A549 (cell line): ENCODE data around the gene SUFU. TPM values are rescaled to one million over a fixed set of nuclear protein-coding genes. Genes with fewer than 3 reads are reported as not detected.

ENCODE experiments used
- ATAC-seq, 2 experiments: fragments of 200-7000 bp in 1 of 2; fragments of >200 bp in 1 of 2; cut with Nextera tagmentation in 1 of 2; cut with Tn5 transposase in 1 of 2; 3 replicates each; pipeline versions ENCODE4 v1.8.0 to v1.9.1; 2018 to 2020; ENCODE audit warnings: mild to moderate bottlenecking in 1 of 2, moderate library complexity in 1 of 2
- CTCF ChIA-PET: fragments of 300-600 bp; sonication (Branson Sonifier 250); formaldehyde crosslinking; extraction: SDS; loops from one replicate; lab custom pipeline; 2021; ENCODE audit warnings: antibody characterized with exemption, inconsistent platforms; lab: Yijun Ruan, JAX
- POLR2A ChIA-PET: fragments of 350-600 bp; formaldehyde crosslinking; extraction: SDS; loops from one replicate; lab custom pipeline; 2021; ENCODE audit warnings: antibody characterized with exemption, inconsistent platforms; lab: Yijun Ruan, JAX
- DNase-seq, 2 experiments: peaks; one replicate each; pipeline versions ENCODE4 v3.0.0 to v3.0.0-alpha.2; 2011 to 2016; ENCODE audit warnings: low read depth in 1 of 2, low spot score in 1 of 2
- FAIRE-seq: peaks from 2 replicates; lab custom pipeline; 2011; peaks lifted over from hg19 to GRCh38; lab: Jason Lieb, UNC
- H3K27ac ChIP-seq, 2 experiments: fragments of >200 bp; sonication (Bioruptor Twin); formaldehyde crosslinking; 3 replicates each; pipeline ENCODE4 v1.5.1; 2016 to 2017
- H3K4me1 ChIP-seq: fragments of >200 bp; sonication (Bioruptor Twin); formaldehyde crosslinking; 3 replicates; pipeline ENCODE4 v1.6.1; 2016
- H3K4me2 ChIP-seq: fragments of >200 bp; sonication (Bioruptor Twin); formaldehyde crosslinking; 3 replicates; pipeline ENCODE4 v1.6.1; 2016
- H3K4me3 ChIP-seq: fragments of >200 bp; sonication (Bioruptor Twin); formaldehyde crosslinking; 3 replicates; pipeline ENCODE4 v1.5.1; 2016
- H3K9me3 ChIP-seq: fragments of >200 bp; sonication (Bioruptor Twin); formaldehyde crosslinking; 3 replicates; pipeline ENCODE4 v1.6.1; 2016
- ATOH8 ChIP-seq: fragments of 250-450 bp; sonication (Bioruptor Pico); IDR thresholded peaks from 2 replicates; pipeline ENCODE4 v1.5.0; 2020; ENCODE audit warnings: low read depth, mild to moderate bottlenecking, moderate library complexity
- CHD2 ChIP-seq: fragments of 150-350 bp; IDR thresholded peaks from 2 replicates; pipeline ENCODE4 v1.6.1; 2014; ENCODE audit warnings: low read length; ENCODE audit not compliant: partially characterized antibody
- CHD4 ChIP-seq: fragments of 200-600 bp; sonication (generic); IDR thresholded peaks from 2 replicates; pipeline ENCODE4 v1.6.1; 2016; ENCODE audit warnings: antibody characterized with exemption, mild to moderate bottlenecking, borderline replicate concordance
- EHF ChIP-seq: fragments of 250-450 bp; sonication (Bioruptor Pico); IDR thresholded peaks from 2 replicates; pipeline ENCODE4 v1.5.0; 2020; ENCODE audit warnings: mild to moderate bottlenecking
- EP300 ChIP-seq, 2 experiments: fragments of >200 bp; sonication (Bioruptor Twin); formaldehyde crosslinking; IDR thresholded peaks; 2 replicates in 1 of 2; 3 replicates in 1 of 2; pipeline ENCODE4 v1.6.1; 2016 to 2017
- FOXS1 ChIP-seq: fragments of 250-450 bp; sonication (Bioruptor Pico); IDR thresholded peaks from 2 replicates; pipeline ENCODE4 v1.5.0; 2020; ENCODE audit warnings: mild to moderate bottlenecking, moderate library complexity
- HEYL ChIP-seq: fragments of 250-450 bp; sonication (Bioruptor Pico); IDR thresholded peaks from 2 replicates; pipeline ENCODE4 v1.8.0; 2021; ENCODE audit warnings: mild to moderate bottlenecking, moderate library complexity
- HMGXB4 ChIP-seq: fragments of 250-450 bp; sonication (Bioruptor Pico); IDR thresholded peaks from 2 replicates; pipeline ENCODE4 v1.5.0; 2021; ENCODE audit warnings: mild to moderate bottlenecking, moderate library complexity, borderline replicate concordance
- HOXA7 ChIP-seq: fragments of 250-450 bp; sonication (Bioruptor Pico); IDR thresholded peaks from 2 replicates; pipeline ENCODE4 v1.5.0; 2020; ENCODE audit warnings: mild to moderate bottlenecking, moderate library complexity
- HOXB5 ChIP-seq: fragments of 250-450 bp; sonication (Bioruptor Pico); IDR thresholded peaks from 2 replicates; pipeline ENCODE4 v1.5.0; 2020; ENCODE audit warnings: mild to moderate bottlenecking, moderate library complexity
- MAX ChIP-seq: IDR thresholded peaks from 2 replicates; pipeline ENCODE4 v1.6.1; 2012
- NFE2L2 ChIP-seq: fragments of 150-350 bp; conservative IDR thresholded peaks from 2 replicates; pipeline ENCODE4 v1.6.1; 2014; ENCODE audit warnings: low read length
- RARB ChIP-seq: fragments of 250-450 bp; sonication (Bioruptor Pico); IDR thresholded peaks from 2 replicates; pipeline ENCODE4 v1.8.0; 2021; ENCODE audit warnings: mild to moderate bottlenecking, moderate library complexity
- RNF2 ChIP-seq: fragments of 200-600 bp; sonication (generic); IDR thresholded peaks from 2 replicates; pipeline ENCODE4 v1.6.1; 2016; ENCODE audit warnings: low read depth, mild to moderate bottlenecking, antibody characterized with exemption, moderate library complexity, borderline replicate concordance
- SREBF2 ChIP-seq: fragments of 450-650 bp; IDR thresholded peaks from 2 replicates; pipeline ENCODE4 v1.6.1; 2014; ENCODE audit warnings: mild to moderate bottlenecking, moderate library complexity
- WGBS: methylation state at CpG from one replicate; pipeline ENCODE4 v1.1.6; 2017; ENCODE audit errors: missing lambda C conversion rate; 5-methylcytosine and 5-hydroxymethylcytosine counted together
- polyA plus RNA-seq, 4 experiments: library from polyadenylated mRNA; depleted of rRNA in 3 of 4; stranded (reverse); fragments of >200 nt; fragmentation: RNase III in 1 of 4; extraction: RNeasy Plus Mini Kit Qiagen cat#74134 plus additional on column Dnase treatment in 1 of 4; gene quantifications; 2 replicates in 3 of 4; 3 replicates in 1 of 4; pipeline ENCODE4 v1.2.3, GENCODE V29; 2011 to 2017
- TF ChIP-seq, protein P1 (sequence below): fragments of 150-350 bp; IDR thresholded peaks from 2 replicates; pipeline ENCODE4 v1.6.1; 2014; ENCODE audit warnings: low read depth, mild to moderate bottlenecking, low read length
- TF ChIP-seq, protein P2 (sequence below): IDR thresholded peaks from 2 replicates; pipeline ENCODE4 v1.6.1; 2012; ENCODE audit warnings: low read depth, borderline replicate concordance

SUFU gene
- polyA plus RNA-seq, 2 of the 4 experiments (the other 2 are of a cell fraction) = 3.7 to 5.5 TPM

- ChIA-PET CTCF (interaction anchor here (0.9 to 4.2 kb wide), 5 partner anchors 14 to 150 kb away, joined by 3 to 14 read pairs (median 3); partner anchors contain the start of genes ACTR1A and TRIM8), POLR2A (interaction anchor here (1.9 kb wide), 1 partner anchor 14 kb away, joined by 13 read pairs; no protein-coding TSS in a partner anchor)
- DNase-seq = no peak
- no peak for FAIRE-seq
- WGBS = 91% methylated on average over 11 of the region's 11 CpGs
- Histone ChIP-seq H3K4me3 (no peak overlapping the region), H3K27ac (peak overlapping the region; percentile 59 to 86; a peak in 5 of 6 replicates), H3K4me2 (peak overlapping the region; percentile 37; the same call in 1 of the 3 replicates), H3K9me3 (no peaks in the 10 kb centered on the region), H3K4me1 (peaks cover 36% of the 10 kb centered on the region)
- ATAC-seq = peak in 1 of 2 experiments; percentile 17; a peak in 2 of 6 replicates
- TF ChIP-seq CHD4 (no peak), SREBF2 (no peak), EHF (CRISPR knock-in tag) (no peak), MAX (no peak), RNF2 (no peak), NFE2L2 (no peak), HEYL (CRISPR knock-in tag) (no peak)
- TF ChIP-seq, protein P1, sequence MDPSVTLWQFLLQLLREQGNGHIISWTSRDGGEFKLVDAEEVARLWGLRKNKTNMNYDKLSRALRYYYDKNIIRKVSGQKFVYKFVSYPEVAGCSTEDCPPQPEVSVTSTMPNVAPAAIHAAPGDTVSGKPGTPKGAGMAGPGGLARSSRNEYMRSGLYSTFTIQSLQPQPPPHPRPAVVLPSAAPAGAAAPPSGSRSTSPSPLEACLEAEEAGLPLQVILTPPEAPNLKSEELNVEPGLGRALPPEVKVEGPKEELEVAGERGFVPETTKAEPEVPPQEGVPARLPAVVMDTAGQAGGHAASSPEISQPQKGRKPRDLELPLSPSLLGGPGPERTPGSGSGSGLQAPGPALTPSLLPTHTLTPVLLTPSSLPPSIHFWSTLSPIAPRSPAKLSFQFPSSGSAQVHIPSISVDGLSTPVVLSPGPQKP = no peak
These were observed 124.7 kb downstream of the SUFU start for GRCh38 chr10:102628451-102628911.

- Histone ChIP-seq H3K4me2 (0 out of 3 replicates have a peak overlapping the region, but pooled peaks have one; percentile 5), H3K9me3 (no peaks in the 10 kb centered on the region), H3K4me3 (no peak overlapping the region), H3K27ac (peak overlapping the region in 1 of 2 experiments; percentile 86; a peak in 3 of 6 replicates), H3K4me1 (peaks cover 36% of the 10 kb centered on the region)
- ChIA-PET POLR2A (interaction anchor here (2.4 kb wide), 1 partner anchor 15 kb away, joined by 8 read pairs; the partner anchor contains the start of gene TRIM8), CTCF (interaction anchor here (0.8 to 4.2 kb wide), 7 partner anchors 11 to 84 kb away, joined by 3 to 14 read pairs (median 5); partner anchors contain the start of genes ARL3, SFXN2 and TRIM8)
- DNase-seq = peak in 1 of 2 experiments; percentile 32
- ATAC-seq = peak in 1 of 2 experiments; percentile 47; a peak in 3 of 6 replicates
- TF ChIP-seq MAX (no peak), HOXB5 (CRISPR knock-in tag) (no peak), HOXA7 (CRISPR knock-in tag) (no peak), ATOH8 (no peak), FOXS1 (no peak), EP300 (IDR thresholded peaks at IDR 0.05) (no peak), HMGXB4 (no peak), RARB (CRISPR knock-in tag) (no peak), CHD2 (no peak)
- TF ChIP-seq, protein P2, sequence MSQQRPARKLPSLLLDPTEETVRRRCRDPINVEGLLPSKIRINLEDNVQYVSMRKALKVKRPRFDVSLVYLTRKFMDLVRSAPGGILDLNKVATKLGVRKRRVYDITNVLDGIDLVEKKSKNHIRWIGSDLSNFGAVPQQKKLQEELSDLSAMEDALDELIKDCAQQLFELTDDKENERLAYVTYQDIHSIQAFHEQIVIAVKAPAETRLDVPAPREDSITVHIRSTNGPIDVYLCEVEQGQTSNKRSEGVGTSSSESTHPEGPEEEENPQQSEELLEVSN = no peak
- TF ChIP-seq, protein P1 = no peak
- 69% methylated on average over 16 of the region's 22 CpGs for WGBS
- no peak for FAIRE-seq
These were observed 126.2 kb downstream of the SUFU start for GRCh38 chr10:102629661-102630614.
